GM12874 (cell line): Measurements from ENCODE around the gene DERL2.

Experiments
- TF ChIP-seq, protein P1 (sequence below): IDR thresholded peaks from 2 replicates; pipeline ENCODE4 v1.5.1; 2011; ENCODE audit warnings: low read depth, mild to moderate bottlenecking, control low read depth, low read length, moderate library complexity; ENCODE audit not compliant: insufficient read depth

The DERL2 gene

DNA sequence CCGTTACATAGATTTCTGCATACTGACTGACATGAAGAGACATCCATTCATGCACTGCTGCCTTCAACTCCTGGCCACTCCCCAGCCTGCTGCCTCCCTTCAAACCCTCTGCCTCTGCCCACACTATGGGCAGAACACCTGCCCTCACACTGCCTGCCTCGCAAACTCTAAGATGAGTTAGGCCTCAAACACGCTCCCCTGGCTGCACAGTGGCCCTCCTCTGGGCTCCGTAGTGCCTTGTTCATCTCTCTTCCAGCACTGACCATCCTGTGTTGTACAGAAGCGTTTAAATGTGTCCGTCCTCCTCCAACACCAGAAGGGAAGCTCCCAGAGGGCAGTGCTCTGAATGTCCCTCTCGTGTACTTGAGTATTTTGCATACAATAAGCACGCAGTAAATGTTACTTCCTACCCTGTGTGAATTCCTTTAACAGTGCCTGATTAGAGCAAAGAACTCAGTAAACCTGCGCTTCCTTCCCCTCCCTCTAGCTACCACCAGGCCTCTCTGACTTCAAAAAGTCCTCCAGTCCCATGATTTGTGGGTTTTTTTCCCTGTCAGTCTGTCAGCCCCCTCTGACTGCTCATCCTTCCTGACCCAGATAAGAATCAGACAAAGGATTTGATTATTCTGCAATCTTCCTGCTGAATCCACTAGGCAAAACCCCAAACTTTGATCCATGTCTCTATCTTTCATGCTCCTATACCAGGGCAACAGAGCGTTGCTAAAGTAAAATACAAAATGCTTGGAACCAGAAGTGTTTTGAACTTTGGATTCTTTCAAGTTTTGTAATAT is 21.1 kb downstream of the DERL2 start:
- TF ChIP-seq, protein P1, sequence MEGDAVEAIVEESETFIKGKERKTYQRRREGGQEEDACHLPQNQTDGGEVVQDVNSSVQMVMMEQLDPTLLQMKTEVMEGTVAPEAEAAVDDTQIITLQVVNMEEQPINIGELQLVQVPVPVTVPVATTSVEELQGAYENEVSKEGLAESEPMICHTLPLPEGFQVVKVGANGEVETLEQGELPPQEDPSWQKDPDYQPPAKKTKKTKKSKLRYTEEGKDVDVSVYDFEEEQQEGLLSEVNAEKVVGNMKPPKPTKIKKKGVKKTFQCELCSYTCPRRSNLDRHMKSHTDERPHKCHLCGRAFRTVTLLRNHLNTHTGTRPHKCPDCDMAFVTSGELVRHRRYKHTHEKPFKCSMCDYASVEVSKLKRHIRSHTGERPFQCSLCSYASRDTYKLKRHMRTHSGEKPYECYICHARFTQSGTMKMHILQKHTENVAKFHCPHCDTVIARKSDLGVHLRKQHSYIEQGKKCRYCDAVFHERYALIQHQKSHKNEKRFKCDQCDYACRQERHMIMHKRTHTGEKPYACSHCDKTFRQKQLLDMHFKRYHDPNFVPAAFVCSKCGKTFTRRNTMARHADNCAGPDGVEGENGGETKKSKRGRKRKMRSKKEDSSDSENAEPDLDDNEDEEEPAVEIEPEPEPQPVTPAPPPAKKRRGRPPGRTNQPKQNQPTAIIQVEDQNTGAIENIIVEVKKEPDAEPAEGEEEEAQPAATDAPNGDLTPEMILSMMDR = no peak

DNA sequence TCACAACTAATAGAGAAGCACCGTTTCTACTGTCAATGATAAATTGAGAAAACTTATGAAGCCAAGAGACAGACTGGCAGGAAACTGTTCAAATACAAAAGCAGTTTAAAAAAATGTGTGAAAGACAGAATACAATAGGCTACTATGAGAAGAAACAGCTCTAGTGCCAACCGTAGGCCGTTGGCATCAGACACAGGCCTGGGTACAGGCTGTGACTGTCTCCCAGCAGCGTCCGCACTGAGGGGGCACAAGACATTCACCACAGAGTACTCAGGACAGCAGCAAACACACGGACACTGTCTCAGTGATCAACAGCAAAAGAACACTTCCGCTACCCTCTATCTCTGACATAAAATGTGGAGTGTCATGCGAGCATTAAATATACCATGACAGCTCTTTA is 39.2 kb downstream of the DERL2 start:
- TF ChIP-seq, protein P1 = no peak

DNA sequence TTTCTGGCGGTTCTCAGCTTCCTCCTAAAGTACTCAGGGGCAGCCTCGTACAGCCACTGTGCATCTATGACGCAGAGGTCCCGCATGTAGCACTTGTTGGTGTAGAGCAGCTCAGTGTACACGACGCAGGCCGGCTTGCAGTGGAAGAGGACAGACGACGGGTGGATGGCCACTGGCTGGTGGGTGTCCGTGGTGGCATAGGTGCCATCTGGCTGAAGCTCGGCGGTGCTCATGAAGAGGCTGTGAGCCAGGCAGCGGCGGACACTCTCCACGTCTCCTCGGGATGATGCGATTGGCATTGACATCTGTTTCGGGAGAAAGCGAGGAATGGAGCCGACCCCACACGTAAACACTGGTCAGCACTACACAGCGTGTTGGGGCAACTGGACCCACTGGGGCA is 41.8 kb downstream of the DERL2 start:
- TF ChIP-seq, protein P1 = no peak

DNA sequence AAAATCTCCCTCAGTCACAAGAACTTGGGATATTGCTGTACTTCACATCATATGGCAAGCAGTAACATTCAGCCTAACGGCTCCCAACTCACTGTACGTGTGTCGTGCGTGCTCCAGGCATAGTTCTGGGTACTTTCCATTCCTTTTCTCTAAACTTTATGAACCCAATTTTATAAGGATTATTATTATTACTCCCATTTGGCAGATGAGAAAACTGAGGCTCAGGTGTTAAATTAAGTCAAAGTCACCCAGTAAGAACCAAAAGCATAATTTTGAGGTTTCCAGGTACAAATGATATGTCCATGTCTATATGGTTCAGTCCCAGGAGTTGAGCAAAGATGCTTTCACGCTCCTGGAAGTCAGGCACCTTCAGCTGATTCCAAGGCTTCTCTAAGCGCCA is 42.2 kb downstream of the DERL2 start:
- TF ChIP-seq, protein P1 = no peak

DNA sequence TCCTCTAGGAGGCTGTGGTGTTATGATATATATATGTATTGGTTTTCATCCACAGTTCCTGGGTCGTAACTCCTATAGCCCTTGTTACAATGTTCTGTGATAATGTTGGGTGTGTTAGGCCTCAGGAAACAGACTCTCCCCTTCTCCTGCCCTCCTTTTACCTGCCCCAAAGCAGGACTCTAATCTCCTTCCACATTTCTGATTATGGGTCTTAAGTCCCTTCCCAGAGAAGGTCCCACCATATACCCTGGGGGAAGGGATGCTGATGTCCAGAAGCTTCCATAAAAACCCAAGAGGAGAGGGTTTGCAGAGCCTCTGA is 46.6 kb downstream of the DERL2 start:
- TF ChIP-seq, protein P1 = no peak

DNA sequence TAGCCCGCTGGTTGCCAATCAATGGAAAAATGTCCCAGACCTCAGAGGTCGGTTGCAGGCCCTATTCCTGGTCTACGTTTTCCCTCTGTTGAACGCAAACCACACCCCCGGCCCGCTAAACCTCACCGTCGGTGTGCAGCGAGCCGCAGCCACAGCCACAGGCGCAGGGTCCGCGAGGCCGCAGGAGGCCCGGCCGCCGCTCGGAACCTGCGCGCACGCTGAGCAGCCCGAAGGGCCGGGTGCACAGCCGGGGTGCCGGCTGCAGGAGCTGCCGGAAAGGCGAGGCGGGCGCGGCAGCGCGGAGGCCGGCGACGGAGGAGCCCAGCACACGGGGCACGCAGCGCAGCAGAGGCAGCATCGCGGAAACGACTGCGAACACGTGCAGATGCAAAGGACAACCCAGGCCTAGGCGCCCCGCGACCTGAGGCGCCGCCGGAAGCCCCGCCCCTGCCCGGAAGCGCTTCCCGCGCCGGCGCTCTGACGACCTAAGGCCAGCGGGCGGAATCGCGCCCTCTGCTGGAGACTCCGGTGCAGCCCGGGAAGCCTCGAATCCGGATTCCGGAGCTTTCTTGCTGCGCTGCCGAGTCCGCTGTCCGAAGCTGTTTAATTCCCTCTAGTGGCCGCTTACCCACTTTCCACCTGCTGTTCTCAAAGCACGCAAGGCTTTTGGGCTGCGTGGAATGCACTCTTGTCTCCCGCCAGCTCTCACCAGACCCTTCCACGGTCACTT is 47.1 kb downstream of the DERL2 start, which contains the start of gene C1QBP:
C1QBP (minus strand) TSS at position 440 of the 730 bp plus-strand sequence; CDS start at position 358, 82 bp downstream.
- TF ChIP-seq, protein P1 = peak; percentile 98

DNA sequence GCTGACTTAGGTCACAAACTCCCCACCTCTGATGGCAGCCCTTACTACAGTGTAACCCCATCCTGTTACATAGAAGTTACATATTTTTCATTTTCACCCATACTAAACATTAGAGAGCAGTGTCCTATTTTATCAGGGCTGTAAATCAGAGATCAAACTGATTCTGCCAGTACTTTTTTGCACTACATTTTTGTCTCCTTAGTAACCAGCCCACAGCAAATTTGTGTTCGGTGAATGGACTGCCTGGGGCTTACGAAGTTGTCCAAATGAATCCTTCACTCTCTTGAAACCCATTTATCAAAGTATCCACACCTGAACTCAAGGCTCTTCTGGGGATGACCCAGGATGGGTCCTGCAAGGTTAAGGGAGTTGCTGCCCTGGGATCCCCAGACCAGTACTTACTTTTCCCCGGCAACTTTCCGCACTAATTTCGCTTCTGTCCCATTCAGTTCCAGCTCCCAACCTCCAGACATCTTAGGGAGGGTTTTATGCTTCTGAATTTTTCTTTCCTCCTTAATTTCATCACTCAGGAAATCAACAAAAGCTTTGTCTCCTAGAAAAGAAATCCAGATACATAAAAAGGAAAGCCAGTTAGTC is 48.2 kb downstream of the DERL2 start:
- TF ChIP-seq, protein P1 = no peak
